GM18511 (cell line): ENCODE results near the gene PDE4B.
"Not testable (repeated sequence)": the region's sequence is repeated elsewhere in the genome, so short reads cannot be mapped to it uniquely, and the experiment has no call there.

Experiments
- ATAC-seq: cut with Tn5 transposase; IDR thresholded peaks from one replicate; pipeline ENCODE4 v1.9.1; 2021; ENCODE audit warnings: mild to moderate bottlenecking, moderate library complexity; ENCODE audit not compliant: unreplicated experiment

The PDE4B gene

DNA sequence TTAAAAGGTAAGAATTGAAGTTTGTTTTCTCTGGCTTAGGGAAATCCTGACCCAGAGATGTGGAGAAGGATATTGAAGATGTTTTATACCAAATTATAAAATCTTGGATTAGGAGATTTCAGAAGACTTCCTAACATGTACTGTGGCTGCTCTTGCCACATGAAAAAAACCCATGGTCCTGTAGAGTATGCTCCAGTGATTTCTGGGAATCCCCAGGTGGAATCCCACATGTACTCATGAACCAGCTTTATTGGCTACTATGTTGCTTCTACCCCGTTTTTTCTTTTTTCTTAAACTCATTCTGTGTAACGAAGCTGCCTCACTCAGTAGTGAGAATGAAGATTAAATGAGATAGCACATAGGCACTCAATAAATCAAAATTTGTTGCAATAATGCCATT, 608.5 kb downstream of the PDE4B start:
- ATAC-seq, result no peak

GRCh38 chr1:66402194-66402593, 609.5 kb downstream of the PDE4B start:
- peak; percentile 85 for ATAC-seq

DNA sequence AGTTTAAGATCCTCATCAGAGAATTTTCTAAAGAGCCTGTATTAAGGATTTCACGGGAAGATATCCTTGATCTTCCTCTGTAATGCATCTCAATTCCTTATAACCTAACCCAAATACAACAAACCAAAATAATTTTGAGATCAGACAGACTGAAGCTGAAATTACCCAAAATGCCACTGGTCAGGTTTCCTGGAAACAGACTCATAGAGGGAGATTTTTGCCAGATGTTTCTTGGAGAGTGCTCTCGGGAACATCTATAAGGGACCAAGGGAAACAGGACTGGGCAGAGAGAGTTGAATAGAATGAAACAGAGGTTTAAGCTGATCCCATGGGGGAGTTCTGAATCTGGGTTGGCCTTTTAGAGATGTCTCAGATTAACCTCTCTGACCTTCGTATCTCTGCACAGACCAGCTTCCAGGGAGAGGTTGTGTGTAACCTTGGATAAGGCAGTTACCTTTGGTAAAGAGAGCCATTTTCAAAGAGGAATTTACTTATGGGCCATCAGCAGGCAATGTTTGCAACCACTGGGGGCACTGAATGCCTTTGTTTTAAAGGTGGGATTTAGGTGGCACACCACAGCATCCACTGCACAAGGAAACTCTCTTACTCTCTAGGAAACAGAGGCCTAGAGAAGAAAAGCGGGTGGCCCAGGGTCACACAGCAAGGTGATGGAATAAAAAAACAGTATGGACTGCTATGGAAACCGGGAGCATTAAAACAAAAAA, 610.5 kb downstream of the PDE4B start:
- ATAC-seq, result no peak

DNA sequence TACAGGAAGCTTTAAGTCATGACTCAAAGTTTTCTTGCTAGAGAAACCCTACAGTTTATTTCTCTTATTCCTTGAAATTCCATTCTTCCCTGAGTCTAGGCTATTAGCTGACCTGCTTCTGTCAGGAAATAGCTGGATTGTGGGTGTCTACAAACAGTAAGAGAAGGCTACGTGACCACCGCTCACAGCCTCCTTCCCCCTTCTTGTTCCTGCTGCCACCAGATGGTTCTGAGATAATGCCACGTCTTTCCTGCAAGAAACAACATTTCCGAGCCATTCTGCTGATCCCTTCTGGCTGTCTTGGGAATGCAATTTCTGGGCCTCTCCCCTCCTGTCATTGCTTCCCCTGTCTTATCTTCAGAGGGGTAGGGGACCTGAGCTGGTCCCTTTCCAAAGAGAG, 612.4 kb downstream of the PDE4B start:
- ATAC-seq, result no peak

GRCh38 chr1:66411449-66411848, 618.8 kb downstream of the PDE4B start:
- ATAC-seq, result not testable (repeated sequence)

GRCh38 chr1:66412704-66413103, 620.0 kb downstream of the PDE4B start:
- ATAC-seq, result no peak

DNA sequence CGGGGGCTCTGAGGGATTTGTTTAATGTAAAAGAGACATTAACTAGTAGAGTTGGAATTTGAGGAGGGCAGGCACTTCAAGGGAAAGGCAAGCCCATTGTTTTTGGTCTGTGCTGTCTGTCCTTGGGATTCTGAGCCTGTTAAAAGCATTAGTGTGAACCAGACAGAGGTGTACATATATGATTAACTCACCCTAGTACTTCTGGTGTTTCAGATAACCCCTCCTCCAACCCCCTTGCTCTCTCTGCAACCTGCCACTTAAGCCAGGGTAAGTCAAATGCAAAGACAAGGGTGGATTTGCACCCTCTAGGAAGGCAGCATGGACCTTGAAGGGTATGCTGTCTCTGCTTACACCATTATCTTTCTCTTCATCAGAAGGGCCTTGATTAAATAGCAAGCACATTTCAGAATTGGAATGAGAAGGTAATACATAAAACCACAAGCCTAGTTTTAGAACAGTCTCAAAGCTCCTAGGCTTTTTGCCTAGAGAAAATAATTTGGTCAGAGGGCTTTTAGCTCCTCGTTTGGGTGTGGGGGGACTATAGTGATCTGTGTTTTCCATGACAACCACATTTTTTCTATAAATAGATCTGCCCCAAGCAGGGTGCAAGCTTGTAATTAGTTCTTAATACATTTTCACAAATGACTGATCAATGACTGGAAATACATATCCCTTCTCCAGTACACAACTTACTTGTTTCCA, 620.6 kb downstream of the PDE4B start:
- ATAC-seq, result peak; percentile 95

DNA sequence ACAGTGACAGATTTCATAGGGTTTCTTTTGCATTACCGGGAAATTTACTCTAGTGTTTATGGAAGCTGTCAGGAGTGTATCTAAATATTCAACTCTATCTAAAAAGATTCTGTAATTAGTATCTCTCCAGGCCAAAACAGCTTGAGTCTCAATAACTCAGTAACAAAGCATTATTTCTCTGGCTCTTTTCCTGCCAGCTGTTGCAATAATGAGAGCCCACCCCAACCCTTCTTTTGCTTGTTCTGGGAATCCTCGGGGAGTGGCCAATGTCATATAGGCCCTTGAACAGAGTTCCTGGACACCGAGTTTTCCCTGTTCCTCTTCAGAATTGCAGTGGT, 621.1 kb downstream of the PDE4B start:
- no peak for ATAC-seq

GRCh38 chr1:66415281-66415680, 622.6 kb downstream of the PDE4B start:
- ATAC-seq, result no peak

DNA sequence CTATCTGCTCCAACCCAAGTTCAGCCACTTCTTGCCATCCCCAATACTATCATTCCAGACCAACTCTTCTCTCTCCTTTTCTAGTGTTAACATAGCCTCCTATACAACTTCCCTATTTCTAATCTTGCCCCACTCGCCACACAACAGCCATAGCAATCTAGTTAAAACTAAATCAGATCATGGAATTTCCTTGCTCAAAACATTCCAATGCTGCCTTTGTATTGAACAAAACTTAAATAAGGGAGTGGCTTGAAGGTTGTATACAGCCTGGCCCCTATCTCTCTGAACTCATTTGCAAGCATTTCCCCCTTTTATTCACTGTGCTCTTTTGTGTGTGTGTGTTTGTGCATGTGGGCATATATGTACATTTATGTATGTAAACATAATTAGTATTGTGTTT, 623.2 kb downstream of the PDE4B start:
- no peak for ATAC-seq

- ATAC-seq, result no peak
Measured at GRCh38 chr1:66416295-66416694, 623.6 kb downstream of the PDE4B start.

- ATAC-seq, result no peak
Measured at GRCh38 chr1:66418021-66418420, 625.3 kb downstream of the PDE4B start.

- not testable (repeated sequence) for ATAC-seq
Measured at GRCh38 chr1:66420171-66420570, 627.5 kb downstream of the PDE4B start.

- ATAC-seq, result not testable (repeated sequence)
Measured at GRCh38 chr1:66420906-66421305, 628.2 kb downstream of the PDE4B start.

DNA sequence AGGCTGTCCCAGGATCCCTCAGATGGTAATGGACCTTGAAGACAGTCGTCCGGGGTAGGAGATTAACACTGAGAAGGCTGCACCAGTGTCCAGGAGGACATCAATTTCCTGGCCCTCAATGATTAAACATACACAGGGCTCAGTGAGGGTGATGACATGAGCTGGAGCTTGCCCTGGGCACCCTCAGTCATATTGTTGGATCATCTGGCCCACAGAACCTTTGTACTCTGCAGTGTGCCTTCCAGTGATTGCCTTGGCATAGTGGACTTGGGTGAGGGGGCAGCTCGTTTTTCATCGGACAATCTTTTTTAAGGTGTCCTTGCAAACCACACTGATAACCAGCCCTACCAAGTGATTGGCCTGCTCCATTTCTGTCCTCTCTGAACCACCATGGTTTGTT, 630.1 kb downstream of the PDE4B start:
- ATAC-seq, result no peak
